H54 (cell line): ENCODE data around the gene MAT2A.
"Not testable (repeated sequence)": the region's sequence is repeated elsewhere in the genome, so short reads cannot be mapped to it uniquely, and the experiment has no call there.

Experiments
- DNase-seq: peaks from one replicate; pipeline ENCODE4 v3.0.0; 2011; ENCODE audit warnings: low spot score, mixed read lengths; ENCODE audit not compliant: insufficient read length
- FAIRE-seq: peaks from 3 replicates; lab custom pipeline; 2011; peaks lifted over from hg19 to GRCh38; lab: Jason Lieb, UNC
- POLR2A ChIP-seq: IDR thresholded peaks from 2 replicates; pipeline ENCODE4 v1.6.1; 2011; ENCODE audit warnings: low read depth, mild to moderate bottlenecking, low read length

The MAT2A gene

GRCh38 chr2:85547089-85547858, 8.3 kb downstream of the MAT2A start:
- DNase-seq: no peak
- no peak for TF ChIP-seq POLR2A
- FAIRE-seq: no peak

- no peak for DNase-seq
- no peak for FAIRE-seq
- TF ChIP-seq POLR2A: no peak
Observed at GRCh38 chr2:85547859-85548607, 9.1 kb downstream of the MAT2A start.

DNA sequence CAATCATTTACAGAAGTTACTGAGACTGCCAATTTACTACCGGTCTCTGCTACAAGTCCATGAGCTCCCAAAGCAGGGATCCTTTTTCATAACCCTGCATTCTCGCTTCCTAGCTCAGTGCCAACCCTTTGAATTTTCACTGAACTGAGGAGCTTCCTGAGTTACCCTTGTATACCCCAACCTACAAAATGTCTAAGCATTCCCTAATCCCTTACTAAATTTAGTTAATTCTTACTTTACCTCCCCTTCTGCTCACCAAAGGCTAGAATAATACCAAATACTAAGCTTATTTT, 9.6 kb downstream of the MAT2A start:
- FAIRE-seq (no peak), DNase-seq (no peak)
- TF ChIP-seq POLR2A: no peak

DNA sequence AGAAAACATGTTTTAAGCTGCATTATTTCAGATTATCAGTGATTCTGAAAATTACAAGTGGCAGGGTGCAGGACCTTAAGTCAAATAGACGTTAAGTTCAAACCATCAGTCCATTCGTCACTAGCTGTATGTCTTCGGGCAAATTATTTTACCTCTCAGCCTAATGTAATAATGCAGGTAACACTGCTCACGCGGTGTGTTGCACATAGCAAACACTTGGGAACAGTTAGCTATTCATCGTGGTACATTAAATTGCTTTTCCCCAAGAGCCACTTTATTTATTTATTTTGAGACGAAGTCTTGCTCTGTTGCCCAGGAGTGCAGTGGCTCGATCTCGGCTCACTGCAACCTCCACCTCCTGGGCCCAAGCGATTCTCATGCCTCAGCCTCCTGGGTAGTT, 10.1 kb downstream of the MAT2A start:
- DNase-seq (no peak), FAIRE-seq (no peak)
- TF ChIP-seq POLR2A: no peak

DNA sequence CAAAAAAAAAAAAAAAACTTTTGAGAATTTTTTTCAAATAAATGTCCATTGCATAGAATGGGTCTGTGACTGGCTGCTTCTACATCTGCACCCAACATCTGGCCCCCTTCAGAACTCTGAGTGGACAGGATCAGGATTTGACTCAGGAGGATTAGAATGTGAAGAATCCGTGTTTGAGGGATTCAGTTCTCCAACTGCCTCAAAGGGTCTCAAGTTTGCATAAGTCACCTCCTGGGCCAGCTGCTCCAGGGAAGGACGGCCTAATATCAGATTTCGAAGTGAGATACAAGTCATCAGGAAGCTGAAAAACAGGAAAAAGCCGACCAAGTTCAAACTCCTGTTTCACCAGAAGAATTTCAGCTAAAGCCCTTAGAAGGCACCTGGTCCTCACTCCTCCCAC, 10.9 kb downstream of the MAT2A start:
- FAIRE-seq (peak; percentile 70), DNase-seq (no peak)
- no peak for TF ChIP-seq POLR2A

GRCh38 chr2:85550486-85550885, 11.5 kb downstream of the MAT2A start:
- DNase-seq: no peak
- no peak for FAIRE-seq
- TF ChIP-seq POLR2A: no peak

- DNase-seq: no peak
- FAIRE-seq: peak; percentile 71
- no peak for TF ChIP-seq POLR2A
Observed at GRCh38 chr2:85551698-85552678, 13.0 kb downstream of the MAT2A start.

GRCh38 chr2:85553184-85553583, 14.2 kb downstream of the MAT2A start:
- TF ChIP-seq POLR2A: no peak
- FAIRE-seq (no peak), DNase-seq (no peak)

- no peak for FAIRE-seq
Observed at GRCh38 chr2:85554980-85555612, 16.1 kb downstream of the MAT2A start.

DNA sequence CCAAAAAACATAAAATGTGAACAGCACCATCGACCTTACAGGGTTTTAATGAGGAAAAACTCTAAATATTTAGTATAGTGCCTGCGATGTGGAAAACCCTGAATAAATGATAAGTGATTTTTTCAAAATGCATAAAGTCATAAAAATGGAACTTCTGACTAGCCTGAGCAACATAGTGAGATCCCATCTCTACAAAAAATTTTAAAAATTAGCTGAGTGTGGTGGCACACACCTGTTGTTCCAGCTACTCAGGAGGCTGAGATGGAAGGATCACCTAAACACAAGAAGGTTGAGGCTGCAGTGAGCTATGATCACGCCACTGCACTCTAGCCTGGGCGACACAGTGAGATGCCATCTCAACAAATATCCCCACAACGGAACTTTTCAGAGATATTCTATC, 18.2 kb downstream of the MAT2A start:
- FAIRE-seq: no peak
- no peak for TF ChIP-seq POLR2A
- no peak for DNase-seq

More at GRCh38 chr2:85554980-85555612, 16.1 kb downstream of the MAT2A start:
- no peak for DNase-seq
- TF ChIP-seq POLR2A: no peak

DNA sequence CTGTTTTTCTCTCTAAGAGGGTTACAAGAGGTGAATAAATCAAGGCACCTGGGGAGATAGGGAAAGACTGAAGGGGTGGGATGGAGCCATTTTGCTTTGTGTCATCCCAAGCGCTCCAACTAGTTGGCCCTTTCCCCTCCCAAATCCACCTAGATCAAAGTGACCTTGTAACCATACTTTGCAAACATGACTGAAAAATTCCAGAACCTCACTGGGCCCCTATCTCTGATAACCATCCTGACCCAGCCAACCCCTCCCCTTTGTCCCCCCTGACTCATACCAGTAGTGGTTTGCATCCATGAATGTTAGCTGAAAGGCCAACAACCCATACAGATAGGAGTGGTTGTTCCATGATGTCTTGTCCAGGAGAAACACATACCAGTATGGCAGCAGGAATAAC, 19.2 kb downstream of the MAT2A start:
- TF ChIP-seq POLR2A: no peak
- no peak for FAIRE-seq
- DNase-seq: no peak

GRCh38 chr2:85560403-85560726, 21.4 kb downstream of the MAT2A start:
- FAIRE-seq, DNase-seq: not testable (repeated sequence)

GRCh38 chr2:85560812-85561279, 21.9 kb downstream of the MAT2A start:
- TF ChIP-seq POLR2A: no peak
- FAIRE-seq (no peak), DNase-seq (no peak)
